Dedifferentiated amniotic fluid mesenchymal stem cell (primary cell): ENCODE measurements around the gene GSTA4.
"Not testable (repeated sequence)": the region's sequence is repeated elsewhere in the genome, so short reads cannot be mapped to it uniquely, and the experiment has no call there.

Experiments
- DNase-seq: peaks from one replicate; pipeline ENCODE4 v3.0.0-alpha.2; 2016; ENCODE audit errors: extremely low spot score

Gene GSTA4

GRCh38 chr6:53014063-53014462 lies 19.0 kb upstream of the GSTA4 start:
- peak; percentile 92 for DNase-seq

DNA sequence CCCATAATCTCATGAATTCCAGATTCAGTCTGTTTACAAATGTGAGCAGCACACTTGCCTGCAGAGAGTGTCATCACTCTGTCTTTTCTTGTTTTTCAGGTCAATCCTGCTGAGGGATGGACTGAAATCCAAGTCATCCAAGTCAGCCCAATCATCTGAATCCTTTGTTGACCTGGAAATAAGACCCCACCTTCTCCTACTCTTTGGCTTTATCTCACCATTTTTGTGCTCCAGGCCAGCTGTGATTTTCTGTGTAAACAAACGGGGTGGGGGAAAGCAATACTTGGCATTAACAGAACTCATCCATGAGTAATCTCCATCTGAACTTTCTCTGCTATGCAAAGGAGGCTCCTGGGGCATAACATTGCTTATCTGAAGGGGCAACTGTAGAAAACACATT lies 16.9 kb upstream of the GSTA4 start:
- no peak for DNase-seq

GRCh38 chr6:53010504-53010903 lies 15.4 kb upstream of the GSTA4 start:
- no peak for DNase-seq

DNA sequence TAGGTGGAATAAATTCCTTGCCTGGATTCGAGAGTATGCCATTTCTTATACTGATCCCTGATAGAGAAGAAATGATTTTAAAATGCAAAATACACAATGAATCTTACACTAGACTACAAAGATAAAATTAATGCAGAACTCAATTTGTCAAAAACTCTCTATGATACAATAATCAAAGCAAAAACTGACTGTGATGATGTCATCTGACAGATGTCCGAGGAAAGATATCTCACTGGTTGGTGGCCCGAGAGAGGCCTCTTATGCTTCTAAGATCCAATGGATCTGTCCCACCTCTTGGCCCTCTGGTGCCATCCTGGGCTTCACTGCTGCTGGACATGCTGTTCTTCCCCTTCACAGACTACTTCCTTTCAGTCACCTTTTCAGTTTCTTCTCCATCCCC lies 14.4 kb upstream of the GSTA4 start:
- DNase-seq: no peak

- no peak for DNase-seq
These were observed 14.0 kb upstream of the GSTA4 start for GRCh38 chr6:53009056-53009455.

GRCh38 chr6:53008192-53008687 lies 13.2 kb upstream of the GSTA4 start:
- DNase-seq: not testable (repeated sequence)

GRCh38 chr6:53005663-53006250 lies 10.7 kb upstream of the GSTA4 start:
- no peak for DNase-seq

DNA sequence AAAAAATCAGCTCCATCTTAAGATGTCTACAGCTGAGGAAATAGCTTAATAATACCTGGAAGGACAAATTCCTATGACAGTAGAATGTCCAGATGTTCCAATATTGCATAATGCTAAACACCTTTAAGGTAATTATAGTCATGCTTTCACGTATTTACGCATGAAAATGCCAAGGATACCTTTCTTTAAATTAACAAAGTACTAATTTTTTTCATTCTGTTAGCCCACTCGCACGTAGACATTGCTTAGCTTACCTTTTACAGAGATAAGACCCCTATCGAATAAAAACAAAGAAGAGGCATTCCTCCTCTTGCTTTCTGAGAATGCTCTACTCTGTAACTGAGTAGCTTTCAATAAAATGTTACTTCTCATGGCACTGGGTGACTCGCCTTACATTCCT lies 4.4 kb upstream of the GSTA4 start:
- no peak for DNase-seq

DNA sequence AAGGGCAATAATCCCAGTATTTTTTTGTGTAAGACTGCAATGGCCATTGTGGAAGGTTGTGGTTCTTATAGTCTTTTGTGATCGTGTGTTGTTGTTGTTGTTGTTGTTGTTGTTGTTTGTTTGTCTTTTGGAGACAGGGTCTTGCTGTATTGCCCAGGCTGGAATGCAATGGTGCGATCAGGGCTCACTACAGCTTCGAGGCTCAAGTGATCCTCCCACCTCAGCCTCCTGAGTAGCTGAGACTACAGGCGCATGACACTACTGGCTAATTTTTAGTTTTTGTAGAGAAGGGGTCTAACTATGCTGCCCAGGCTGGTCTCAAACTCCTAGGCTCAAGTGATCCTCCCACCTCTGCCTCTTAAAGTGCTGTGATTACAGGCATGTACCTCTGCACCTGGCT lies 3.5 kb upstream of the GSTA4 start:
- no peak for DNase-seq

DNA sequence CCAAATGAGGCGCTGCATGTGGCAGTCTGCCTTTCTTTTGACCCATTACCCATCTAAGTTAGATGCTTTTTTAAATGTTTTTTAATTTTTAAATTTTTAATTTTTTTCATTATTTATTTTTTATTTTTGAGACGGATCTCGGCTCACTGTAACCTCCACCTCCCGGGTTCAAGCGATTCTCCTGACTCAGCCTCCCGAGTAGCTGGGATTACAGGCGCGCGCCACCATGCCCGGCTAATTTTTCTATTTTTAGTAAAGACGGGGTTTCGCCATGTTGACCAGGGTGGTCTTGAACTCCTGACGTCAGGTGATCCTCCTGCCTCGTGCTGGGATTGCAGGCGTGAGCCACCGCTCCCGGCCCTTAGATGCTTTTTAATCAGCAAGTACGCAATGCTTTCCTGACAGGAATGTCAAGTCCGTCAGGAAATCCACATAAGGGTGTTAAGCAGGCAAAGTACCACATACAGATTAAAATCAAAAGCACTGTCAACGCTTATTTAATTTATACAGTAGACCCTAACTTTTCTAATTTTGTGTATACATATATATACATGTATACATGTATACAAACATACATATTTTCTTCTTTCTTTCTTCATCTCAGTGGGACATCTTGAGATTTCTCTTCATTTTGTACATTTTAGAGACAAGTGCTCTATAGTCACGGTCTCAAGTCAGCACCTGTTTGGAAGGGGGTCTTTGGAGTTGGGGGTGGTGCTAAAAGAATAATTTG lies 995 bp upstream of the GSTA4 start:
- DNase-seq: peak; percentile 87

- DNase-seq: no peak
These were observed 320 bp downstream of the GSTA4 start for GRCh38 chr6:52994839-52995088.

DNA sequence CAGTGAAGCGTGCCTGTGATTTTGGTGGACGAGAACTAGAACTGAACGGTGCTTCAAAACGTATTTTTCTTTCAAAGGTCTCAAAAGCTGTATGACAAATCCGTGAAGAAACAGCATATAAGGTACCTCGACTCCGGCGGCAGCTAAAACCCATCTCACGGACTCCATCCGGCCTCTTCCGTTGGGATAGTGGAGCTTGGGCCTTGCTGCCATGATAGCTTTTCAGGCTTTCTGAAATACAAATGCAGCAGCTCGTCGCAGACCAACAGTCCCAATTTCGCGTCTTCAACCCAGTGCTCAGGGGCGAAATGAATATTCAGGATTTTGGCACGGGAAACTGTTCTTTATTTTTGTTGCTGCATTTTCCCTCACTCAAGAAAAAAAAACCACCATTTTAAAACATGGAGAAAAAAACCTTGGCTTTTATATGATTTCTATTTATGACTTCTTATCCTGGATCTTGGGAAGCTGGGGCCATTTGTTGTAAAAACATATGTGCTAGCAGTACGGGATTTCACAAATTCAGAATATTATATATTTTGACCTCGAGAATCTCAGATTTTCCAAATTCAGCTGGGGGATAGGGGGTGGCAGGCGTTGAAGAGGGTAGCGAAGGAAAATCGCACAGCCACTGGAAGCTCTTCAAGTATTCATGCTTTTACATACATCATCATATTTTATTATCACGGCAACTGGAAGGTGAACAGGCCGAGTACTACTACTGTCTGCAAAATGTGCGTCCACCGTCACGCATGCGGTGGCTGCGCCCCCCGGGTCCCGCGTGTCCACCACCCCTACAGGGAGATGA lies 849 bp downstream of the GSTA4 start:
- peak; percentile 22 for DNase-seq

DNA sequence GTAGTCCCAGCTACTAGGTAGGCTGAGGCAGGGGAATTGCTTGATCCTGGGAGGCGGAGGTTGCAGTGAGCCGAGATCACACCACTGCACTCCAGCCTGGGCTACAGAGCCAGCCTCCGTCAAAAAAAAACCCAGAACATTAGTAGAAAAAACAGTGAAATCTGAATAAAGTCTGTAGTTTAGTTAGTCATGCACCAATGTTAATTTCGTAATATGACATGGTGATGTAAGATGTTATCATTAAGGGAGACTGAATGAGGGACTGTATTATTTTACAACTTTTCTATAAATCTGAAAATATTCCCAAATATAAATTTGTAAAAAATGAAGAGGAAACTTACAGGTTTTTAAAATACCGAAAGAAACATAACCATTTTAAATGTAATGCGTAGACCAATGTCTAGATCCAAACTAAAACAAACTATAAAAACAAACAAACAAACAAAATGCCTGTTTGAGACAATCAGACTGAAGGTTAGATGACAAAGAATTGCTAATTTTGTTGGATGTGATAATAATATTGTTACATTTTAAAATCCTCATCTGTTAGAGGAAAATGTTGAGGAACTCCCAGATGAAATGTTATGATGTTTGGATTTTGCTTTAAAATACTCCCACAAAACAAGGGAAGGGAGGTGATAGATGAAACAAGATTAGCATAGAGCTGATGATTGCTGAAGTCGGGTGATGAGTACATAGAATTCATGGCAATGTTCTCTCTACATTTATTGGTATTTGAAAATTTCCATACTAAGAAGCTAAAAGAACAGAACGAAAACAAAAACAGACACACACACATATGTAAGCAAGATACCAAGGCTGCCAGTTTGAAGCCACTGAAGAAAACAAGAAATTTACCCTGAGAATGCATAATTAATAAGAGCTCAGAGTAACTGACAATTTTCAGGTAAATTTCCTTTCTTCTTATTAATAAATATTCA lies 1.8 kb downstream of the GSTA4 start:
- DNase-seq: peak; percentile 63

GRCh38 chr6:52990342-52990741 lies 4.7 kb downstream of the GSTA4 start:
- no peak for DNase-seq

- DNase-seq: no peak
These were observed 9.9 kb downstream of the GSTA4 start for GRCh38 chr6:52985228-52985627.

DNA sequence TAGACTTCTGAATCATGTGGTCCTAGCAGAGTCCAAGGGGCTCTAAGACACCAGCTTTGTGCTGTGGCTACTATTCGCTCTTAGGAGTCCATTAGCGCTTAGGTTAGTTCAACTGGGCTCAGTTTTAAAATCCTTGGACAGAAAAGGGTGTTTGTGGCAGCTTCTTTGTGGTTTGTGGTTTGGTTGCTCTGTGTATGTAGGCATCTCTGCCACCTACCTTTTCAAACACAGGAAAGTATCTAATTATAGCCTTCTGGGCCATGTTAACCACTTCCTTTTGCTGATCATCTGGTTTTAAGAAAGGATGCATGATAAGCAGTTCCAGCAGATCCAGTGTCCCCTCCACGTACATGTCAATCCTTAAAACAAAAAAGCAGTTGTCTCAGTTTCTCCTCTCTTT lies 10.8 kb downstream of the GSTA4 start:
- DNase-seq: no peak

DNA sequence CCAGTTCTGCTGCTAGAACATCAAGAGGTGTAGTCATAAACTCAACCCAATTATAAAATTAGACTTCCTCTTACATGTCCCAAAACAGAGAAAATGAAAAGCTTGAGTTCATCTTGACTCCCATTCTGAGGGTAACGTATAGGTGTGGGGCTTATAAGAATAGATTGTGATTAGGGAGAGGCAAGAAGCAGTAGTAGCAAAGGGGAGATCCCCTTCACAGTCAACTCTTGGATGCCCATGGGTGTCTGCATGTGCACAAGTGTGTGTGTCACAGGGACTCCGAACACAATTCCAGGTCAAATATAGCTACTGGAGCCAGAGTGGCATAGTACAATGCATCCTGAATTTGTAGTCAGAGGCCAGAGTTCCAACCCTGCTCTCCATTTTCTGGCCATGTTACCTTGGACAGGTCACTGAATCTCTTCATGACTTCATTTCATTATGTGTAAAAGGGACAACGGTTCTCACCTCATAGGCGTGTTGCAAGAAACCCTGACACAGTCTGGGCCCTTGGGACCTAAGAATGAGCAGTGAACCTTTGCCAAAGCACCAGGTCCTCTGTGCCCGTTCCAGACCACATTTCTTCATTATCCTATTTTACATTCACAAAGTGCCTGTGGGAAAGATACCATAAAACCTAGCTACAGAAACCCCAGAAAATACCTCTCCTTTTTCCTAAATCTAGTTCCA lies 11.8 kb downstream of the GSTA4 start:
- no peak for DNase-seq

DNA sequence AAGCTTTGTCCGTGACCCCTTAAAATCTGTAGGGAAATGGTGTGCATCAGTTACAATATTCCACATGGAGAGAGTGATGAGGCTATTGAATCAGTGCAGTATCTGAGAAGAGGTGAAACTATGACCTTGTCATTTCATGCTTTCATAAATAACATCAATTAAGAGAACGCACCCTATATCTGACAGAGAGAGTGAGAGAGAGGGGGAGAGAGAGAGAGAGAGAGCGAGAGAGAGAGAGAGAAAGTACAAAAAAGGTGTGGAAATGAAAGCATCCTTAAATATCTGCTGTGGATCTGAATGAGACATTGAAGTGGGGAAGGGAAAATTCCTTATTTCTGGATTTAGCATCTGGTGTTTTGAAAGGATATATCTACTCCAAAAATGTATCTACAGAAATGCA lies 12.4 kb downstream of the GSTA4 start:
- DNase-seq: no peak

DNA sequence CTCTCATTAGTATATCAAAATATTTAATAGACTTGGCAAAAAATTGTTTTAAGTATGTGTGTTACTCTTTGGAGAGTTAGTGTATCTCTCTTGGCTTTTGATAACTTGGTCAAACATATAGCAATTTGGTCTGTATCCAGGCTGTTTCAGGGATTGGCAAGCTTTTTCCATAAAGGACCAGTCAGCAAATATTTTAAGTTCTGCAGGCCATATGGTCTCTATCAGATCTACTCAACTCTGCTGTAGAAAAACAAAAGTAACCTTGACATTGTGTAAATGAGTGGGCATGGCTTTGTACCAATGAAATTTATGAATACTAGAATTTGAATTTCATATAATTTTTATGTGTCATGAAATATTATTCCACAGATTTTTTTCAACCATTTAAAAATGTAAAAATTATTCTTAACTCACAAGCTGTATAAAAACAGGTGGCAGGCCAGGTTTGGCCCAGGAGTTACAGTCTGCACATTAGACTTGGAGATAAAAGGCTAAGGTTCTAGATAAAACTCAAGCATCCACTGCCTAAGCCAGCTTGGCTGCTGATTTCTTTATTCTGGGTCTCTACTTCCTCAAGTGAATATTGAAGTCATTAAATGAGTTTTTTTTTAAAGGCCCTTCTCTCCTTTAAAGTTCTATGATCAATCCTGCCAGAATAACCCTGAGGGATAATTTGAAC lies 13.7 kb downstream of the GSTA4 start:
- DNase-seq: no peak

DNA sequence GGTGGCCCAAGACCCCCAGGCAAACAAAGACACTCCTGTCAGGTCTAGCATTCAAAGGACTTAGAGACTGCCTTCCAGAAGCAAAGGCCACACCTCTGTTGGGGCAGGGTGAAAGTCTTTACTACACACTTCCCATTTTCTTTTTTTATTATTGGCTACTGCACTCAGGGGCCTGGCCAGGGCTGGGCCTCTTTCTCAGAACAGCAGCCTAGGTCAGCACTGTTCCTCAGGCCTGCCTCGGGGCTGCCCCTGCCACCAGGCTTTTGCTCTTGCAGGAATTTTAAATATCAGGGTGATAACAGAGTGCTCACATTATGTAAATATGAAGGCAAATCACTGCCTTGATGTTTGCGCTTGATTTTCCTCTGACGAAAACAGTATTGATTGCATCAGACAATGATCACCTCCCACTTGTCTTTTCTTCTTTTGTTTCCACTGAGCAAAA lies 18.5 kb downstream of the GSTA4 start:
- DNase-seq: no peak

- no peak for DNase-seq
These were observed 18.9 kb downstream of the GSTA4 start for GRCh38 chr6:52976149-52976548.
